HepG2 (cell line): Measurements from ENCODE around the gene GLRX5. TPM values are rescaled to one million over a fixed set of nuclear protein-coding genes. Genes with fewer than 3 reads are reported as not detected.
A peak's percentile ranks its signal among the peaks of the same experiment; 100 is the strongest.

Experiments used
- ATAC-seq: fragments of 200-7000 bp; cut with Tn5 transposase; 3 replicates; pipeline ENCODE4 v1.9.1; 2020; ENCODE audit warnings: mild to moderate bottlenecking, moderate library complexity
- Bru-seq: library from RNA; stranded (reverse); fragments of 400-500 nt; gene quantifications from one replicate; lab custom pipeline; 2021; lab: Mats Ljungman, UMichigan
- BruChase-seq, 2 experiments: library from RNA; stranded (reverse); fragments of 400-500 nt; gene quantifications; one replicate each; lab custom pipeline; 2021; lab: Mats Ljungman, UMichigan
- BruUV-seq: library from RNA; stranded (reverse); fragments of 400-500 nt; replicated peaks from 2 replicates; lab custom pipeline; 2021; lab: Mats Ljungman, UMichigan
- CTCF ChIA-PET: fragments of 300-600 bp; formaldehyde crosslinking; extraction: SDS; loops from one replicate; lab custom pipeline; 2021; ENCODE audit warnings: low total read pairs, inconsistent platforms, low intra/inter-chr PET ratio; lab: Yijun Ruan, JAX
- POLR2A ChIA-PET: fragments of 350-600 bp; sonication (Branson Sonifier 250); formaldehyde crosslinking; loops from one replicate; lab custom pipeline; 2020; ENCODE audit warnings: antibody characterized with exemption, inconsistent platforms; lab: Yijun Ruan, JAX
- DNase-seq: peaks from one replicate; pipeline ENCODE4 v3.0.0-alpha.2; 2015; ENCODE audit warnings: low spot score
- FAIRE-seq: peaks from 3 replicates; lab custom pipeline; 2011; peaks lifted over from hg19 to GRCh38; lab: Jason Lieb, UNC
- H2AFZ ChIP-seq: one replicate; pipeline ENCODE4 v1.6.1; 2011; ENCODE audit warnings: low read length, inconsistent platforms
- H3K27ac ChIP-seq: fragments of 300-600 bp; 3 replicates; pipeline ENCODE4 v1.8.0; 2011; ENCODE audit warnings: mixed run types, mild to moderate bottlenecking, mixed read lengths, low read length, inconsistent platforms; ENCODE audit not compliant: insufficient read depth; ENCODE audit errors: extremely low read length
- H3K27me3 ChIP-seq, 2 experiments: fragments of 200-600 bp in 1 of 2; 2 replicates in 1 of 2; 3 replicates in 1 of 2; pipeline versions ENCODE4 v1.6.0 to v1.8.0; 2011; ENCODE audit warnings: low read length in 2 of 2, mild to moderate bottlenecking in 2 of 2, moderate library complexity in 2 of 2, inconsistent platforms in 1 of 2; ENCODE audit not compliant: insufficient read depth in 2 of 2, control insufficient read depth in 1 of 2
- H3K36me3 ChIP-seq, 2 experiments: fragments of 200-600 bp in 1 of 2; replicated peaks in 1 of 2; 2 replicates in 1 of 2; 3 replicates in 1 of 2; pipeline versions ENCODE4 v1.5.1 to v1.8.0; 2011; ENCODE audit warnings: low read length in 2 of 2, inconsistent platforms in 1 of 2; ENCODE audit not compliant: insufficient read depth in 2 of 2, control insufficient read depth in 1 of 2
- H3K4me1 ChIP-seq: 2 replicates; pipeline ENCODE4 v1.5.1; 2012; ENCODE audit warnings: low read length, inconsistent platforms; ENCODE audit not compliant: insufficient read depth
- H3K4me2 ChIP-seq: 2 replicates; pipeline ENCODE4 v1.6.0; 2011; ENCODE audit warnings: low read depth, low read length, inconsistent platforms
- H3K4me3 ChIP-seq, 3 experiments: fragments of 200-600 bp in 1 of 3; sonication (generic), shearing (Covaris generic) in 1 of 3; replicated peaks in 1 of 3; 2 replicates each; pipeline ENCODE4 v1.5.1; 2011 to 2016; ENCODE audit warnings: low read length in 3 of 3, inconsistent platforms in 2 of 3, low read depth in 2 of 3, mild to moderate bottlenecking in 2 of 3, control low read depth in 1 of 3, mixed read lengths in 1 of 3; ENCODE audit not compliant: insufficient read depth in 1 of 3
- H3K79me2 ChIP-seq: one replicate; pipeline ENCODE4 v1.6.1; 2011; ENCODE audit warnings: low read length, inconsistent platforms; ENCODE audit not compliant: insufficient read depth
- H3K9ac ChIP-seq: 2 replicates; pipeline ENCODE4 v1.6.0; 2011; ENCODE audit warnings: mild to moderate bottlenecking, low read depth, low read length, inconsistent platforms; ENCODE audit not compliant: insufficient read depth
- H3K9me3 ChIP-seq: 2 replicates; pipeline ENCODE4 v1.5.1; 2012; ENCODE audit warnings: mild to moderate bottlenecking, low read length
- H4K20me1 ChIP-seq: 2 replicates; pipeline ENCODE4 v1.6.0; 2011; ENCODE audit warnings: inconsistent platforms, mild to moderate bottlenecking, low read length, moderate library complexity; ENCODE audit not compliant: insufficient read depth
- CREB1 ChIP-seq, 2 experiments: fragments of 450-650 bp in 1 of 2; IDR thresholded peaks; 2 replicates each; pipeline ENCODE4 v1.6.1; 2016 to 2017; ENCODE audit warnings: control low read depth in 1 of 2, mild to moderate bottlenecking in 1 of 2, missing compliant biosample characterization in 1 of 2, missing genetic modification characterization in 1 of 2
- FOXK2 ChIP-seq: fragments of 450-650 bp; IDR thresholded peaks from 2 replicates; pipeline ENCODE4 v1.6.1; 2016
- HCFC1 ChIP-seq: fragments of 150-350 bp; IDR thresholded peaks from 2 replicates; pipeline ENCODE4 v1.6.1; 2014; ENCODE audit warnings: low read depth, low read length
- MEIS2 ChIP-seq: sonication (generic); formaldehyde crosslinking; IDR thresholded peaks from 2 replicates; pipeline ENCODE4 v1.9.0; 2021; ENCODE audit warnings: mild to moderate bottlenecking, missing genetic modification reagents
- ONECUT2 ChIP-seq: sonication (generic); formaldehyde crosslinking; IDR thresholded peaks from 2 replicates; pipeline ENCODE4 v1.4.0; 2020; ENCODE audit warnings: missing genetic modification reagents
- POGK ChIP-seq: sonication (generic); formaldehyde crosslinking; conservative IDR thresholded peaks from 2 replicates; pipeline ENCODE4 v1.8.0; 2022; ENCODE audit warnings: mild to moderate bottlenecking, moderate library complexity, missing genetic modification reagents
- SUZ12 ChIP-seq: fragments of 150-350 bp; IDR thresholded peaks from 2 replicates; pipeline ENCODE4 v1.6.1; 2014; ENCODE audit warnings: low read depth, low read length
- TARDBP ChIP-seq: sonication (generic); formaldehyde crosslinking; IDR thresholded peaks from 2 replicates; pipeline ENCODE4 v1.8.0; 2022; ENCODE audit warnings: mild to moderate bottlenecking, missing genetic modification reagents
- ZNF326 ChIP-seq: sonication (generic); formaldehyde crosslinking; IDR thresholded peaks from 2 replicates; pipeline ENCODE4 v1.4.0; 2020; ENCODE audit warnings: missing genetic modification reagents, borderline replicate concordance
- ZNF788 ChIP-seq: sonication (generic); formaldehyde crosslinking; IDR thresholded peaks from 2 replicates; pipeline ENCODE4 v1.5.0; 2020; ENCODE audit warnings: mild to moderate bottlenecking, missing genetic modification reagents, borderline replicate concordance
- WGBS: methylation state at CpG from one replicate; pipeline ENCODE4 v1.1.6; 2017; ENCODE audit warnings: low lambda C conversion rate; 5-methylcytosine and 5-hydroxymethylcytosine counted together
- in situ Hi-C: cut with HindIII; loops from 2 replicates; pipeline ENCODE4 v1.10.0; 2017; ENCODE audit warnings: low pct_unique_long_range_greater_than_20kb; ENCODE audit not compliant: extremely low pct_ligation_motif_present
- intact Hi-C: fragments of 100-400 bp; cut with micrococcal nuclease; formaldehyde crosslinking; loops from one replicate; pipeline ENCODE4 v1.10.0; 2022; ENCODE audit not compliant: unreplicated experiment
- long read RNA-seq, 2 experiments: library from RNA in 1 of 2; library from polyadenylated mRNA in 1 of 2; stranded (forward) in 1 of 2; unstranded in 1 of 2; transcript quantifications; one replicate each; pipeline ENCODE4 v2.0.0, GENCODE V29; 2019 to 2022
- polyA minus RNA-seq, 3 experiments: library from RNA; depleted of rRNA, polyadenylated mRNA; stranded (reverse); fragments of >200 nt; gene quantifications; 2 replicates each; pipeline ENCODE4 v1.2.3, GENCODE V29; 2011; ENCODE audit warnings: low replicate concordance in 1 of 3
- polyA plus RNA-seq, 8 experiments: library from polyadenylated mRNA; depleted of rRNA in 3 of 8; stranded (reverse) in 7 of 8; unstranded in 1 of 8; fragments of >200 nt; fragmentation: Illumina TruSeq in 4 of 8; extraction: Trizol in 4 of 8; gene quantifications; 2 replicates each; pipeline versions ENCODE4 v1.2.1 to v1.2.3, GENCODE V29; 2011 to 2016; ENCODE audit warnings: low read depth in 4 of 8, missing spikeins in 1 of 8, mixed read lengths in 1 of 8; ENCODE audit not compliant: insufficient read depth in 1 of 8
- total RNA-seq, 5 experiments: library from RNA; depleted of rRNA; stranded (reverse); fragments of >200 nt; fragmentation: Illumina TruSeq; extraction: Trizol; gene quantifications; 2 replicates each; pipeline ENCODE4 v1.2.3, GENCODE V29; 2016; ENCODE audit warnings: low read depth in 1 of 5
- TF ChIP-seq, protein P1 (sequence below): sonication (generic); IDR thresholded peaks from 2 replicates; pipeline ENCODE4 v1.6.1; 2016; ENCODE audit warnings: low read depth, borderline replicate concordance
- TF ChIP-seq, protein P2 (sequence below): sonication (generic); formaldehyde crosslinking; IDR thresholded peaks from 2 replicates; pipeline ENCODE4 v1.8.0; 2022; ENCODE audit warnings: low read depth, missing genetic modification reagents

The GLRX5 gene
- total RNA-seq (2016; rRNA removed; fragmentation: Illumina TruSeq; extraction: Trizol) (115 and 122 TPM in 2 replicates), polyA plus RNA-seq (2011; rRNA removed) (115 and 146 TPM in 2 replicates), polyA minus RNA-seq (2011; rRNA and poly(A)+ RNA removed; ENCODE audit: low replicate concordance) (17.9 and 35.5 TPM in 2 replicates), Bru-seq, nascent RNA (percentile 93 among the genes with signal in this experiment), BruChase-seq, experiment 1, labeled RNA remaining after a 6-hour chase (percentile 93 among the genes with signal in this experiment), BruChase-seq, experiment 2, labeled RNA remaining after a 2-hour chase (percentile 87 among the genes with signal in this experiment)
- 141 and 162 TPM in 2 replicates for total RNA-seq (2016; cell fraction: cytosol; rRNA removed; fragmentation: Illumina TruSeq; extraction: Trizol; ENCODE audit: low read depth)
- 99.8 and 128 TPM in 2 replicates for total RNA-seq (2016; cell fraction: insoluble cytoplasmic fraction; rRNA removed; fragmentation: Illumina TruSeq; extraction: Trizol)
- 204 and 226 TPM in 2 replicates for total RNA-seq (2016; cell fraction: membrane; rRNA removed; fragmentation: Illumina TruSeq; extraction: Trizol)
- 42.6 and 50.7 TPM in 2 replicates for total RNA-seq (2016; cell fraction: nucleus; rRNA removed; fragmentation: Illumina TruSeq; extraction: Trizol)
- polyA plus RNA-seq (2011; cell fraction: cytosol; rRNA removed): 68.6 and 128 TPM in 2 replicates
- 20.1 and 32.1 TPM in 2 replicates for polyA plus RNA-seq (2011; cell fraction: nucleus; rRNA removed)
- polyA plus RNA-seq (2012): 136 and 145 TPM in 2 replicates
- 197 and 237 TPM in 2 replicates for polyA plus RNA-seq (2016; cell fraction: cytosol; fragmentation: Illumina TruSeq; extraction: Trizol; ENCODE audit: low read depth)
- 161 and 168 TPM in 2 replicates for polyA plus RNA-seq (2016; cell fraction: insoluble cytoplasmic fraction; fragmentation: Illumina TruSeq; extraction: Trizol; ENCODE audit: low read depth)
- 243 and 290 TPM in 2 replicates for polyA plus RNA-seq (2016; cell fraction: membrane; fragmentation: Illumina TruSeq; extraction: Trizol; ENCODE audit: low read depth)
- 104 and 106 TPM in 2 replicates for polyA plus RNA-seq (2016; cell fraction: nucleus; fragmentation: Illumina TruSeq; extraction: Trizol; ENCODE audit: insufficient read depth, low read depth)
- 42.3 and 45.6 TPM in 2 replicates for polyA minus RNA-seq (2011; cell fraction: cytosol; rRNA and poly(A)+ RNA removed)
- 15.8 and 23.1 TPM in 2 replicates for polyA minus RNA-seq (2011; cell fraction: nucleus; rRNA and poly(A)+ RNA removed)
- long read RNA-seq, experiment 1, transcript GLRX5-201 (2 exons, 1,564 nt): major isoform, 43 of 50 reads
- long read RNA-seq, experiment 1, partial matches to known transcripts: 0 of 50 reads
- long read RNA-seq, experiment 1, other reads (novel, unspliced or antisense): 7 of 50 reads
- long read RNA-seq, experiment 2, transcript GLRX5-201 (2 exons, 1,564 nt): major isoform, 282 of 360 reads
- long read RNA-seq, experiment 2, partial matches to known transcripts: 0 of 360 reads
- long read RNA-seq, experiment 2, other reads (novel, unspliced or antisense): 78 of 360 reads

DNA sequence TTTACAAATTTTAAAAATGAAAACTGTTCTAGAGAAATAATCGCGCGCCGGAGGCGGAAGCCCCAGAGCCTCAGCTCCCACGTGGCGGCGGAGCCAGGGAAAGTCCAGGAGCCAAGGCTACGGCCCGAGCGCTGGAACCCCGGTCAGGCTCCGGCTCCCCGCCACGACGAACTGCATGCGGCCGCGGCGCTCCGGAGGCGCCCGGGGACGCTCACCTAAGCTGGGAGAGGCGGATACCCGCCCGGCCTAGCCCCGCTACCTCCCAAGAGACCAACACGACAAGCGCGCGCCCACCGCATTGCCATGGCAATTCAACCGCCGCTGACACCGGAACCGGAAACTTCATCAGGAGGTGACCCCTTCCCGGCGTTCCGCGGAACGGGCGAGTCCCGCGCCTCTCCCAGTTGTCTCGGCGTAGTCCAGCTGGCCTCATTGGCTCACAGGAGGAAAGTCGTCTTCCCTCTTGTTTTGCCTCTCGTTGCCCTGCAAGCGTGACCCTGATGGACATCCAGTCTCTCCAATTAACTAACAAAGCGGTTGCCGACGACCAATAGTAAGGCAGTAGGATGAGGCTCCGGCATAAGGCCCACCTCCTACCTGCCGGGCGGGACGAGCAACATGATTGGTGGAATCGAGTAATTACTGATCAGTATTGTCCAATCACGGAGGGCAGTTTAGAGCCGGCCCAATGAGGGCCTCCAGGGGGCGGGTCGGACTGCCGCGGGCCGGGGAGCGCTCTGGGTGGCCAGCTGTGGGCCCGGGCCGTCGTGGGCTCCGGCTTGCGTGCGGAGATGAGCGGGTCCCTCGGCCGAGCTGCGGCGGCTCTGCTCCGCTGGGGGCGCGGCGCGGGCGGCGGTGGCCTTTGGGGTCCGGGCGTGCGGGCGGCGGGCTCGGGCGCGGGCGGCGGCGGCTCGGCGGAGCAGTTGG lies at the start of gene GLRX5:
GLRX5 (plus strand) TSS at position 752 of the 927 bp plus-strand sequence; CDS start at position 792, 40 bp downstream.
- Histone ChIP-seq H3K9ac (peak within 1 kb of the TSS; percentile 89), H4K20me1 (peaks cover 16% of the 10 kb centered on the region), H3K79me2 (peaks cover 90% of the 10 kb centered on the region), H3K4me1 (peaks cover 49% of the 10 kb centered on the region), H3K27ac (peak within 1 kb of the TSS; percentile 87), H3K4me2 (peak within 1 kb of the TSS; percentile 97), H3K4me3 (peak within 1 kb of the TSS; percentile 84 to 96 (median 88)), H3K27me3 (peaks cover 0 to 2% of the 10 kb centered on the region in 2 experiments; a peak in 1 of 5 replicates), H2AFZ (no peak within 1 kb of the TSS), H3K9me3 (no peaks in the 10 kb centered on the region), H3K36me3 (peaks cover 0 to 5% of the 10 kb centered on the region in 2 experiments; a peak in 2 of 5 replicates)
- DNase-seq (peak; percentile 100), FAIRE-seq (peak; percentile 99), ATAC-seq (peak; percentile 93)
- ChIA-PET POLR2A (interaction anchor here (1.0 to 7.5 kb wide), 11 partner anchors 10 to 92 kb away, joined by 3 to 183 read pairs (median 6); partner anchors contain the start of gene SYNE3), CTCF (no interaction called here)
- 2% methylated on average over 38 of the region's 97 CpGs for WGBS
- in situ Hi-C loops (loop anchor here (5.0 kb wide), 1 partner anchor 92 kb away; no protein-coding TSS in a partner anchor), intact Hi-C loops (loop anchor here (1.0 kb wide), 1 partner anchor 10 kb away; no protein-coding TSS in a partner anchor)
- BruUV-seq: no TSS peak
- 0 out of 2 replicates have a peak, but pooled peaks have one; percentile 19 for TF ChIP-seq SUZ12
- TF ChIP-seq ZNF326 (CRISPR knock-in tag): no peak
- TF ChIP-seq CREB1 (IDR thresholded peaks at IDR 0.05): peak; percentile 88
- TF ChIP-seq CREB1 (CRISPR knock-in tag; IDR thresholded peaks at IDR 0.05): peak; percentile 93
- TF ChIP-seq, protein P1, sequence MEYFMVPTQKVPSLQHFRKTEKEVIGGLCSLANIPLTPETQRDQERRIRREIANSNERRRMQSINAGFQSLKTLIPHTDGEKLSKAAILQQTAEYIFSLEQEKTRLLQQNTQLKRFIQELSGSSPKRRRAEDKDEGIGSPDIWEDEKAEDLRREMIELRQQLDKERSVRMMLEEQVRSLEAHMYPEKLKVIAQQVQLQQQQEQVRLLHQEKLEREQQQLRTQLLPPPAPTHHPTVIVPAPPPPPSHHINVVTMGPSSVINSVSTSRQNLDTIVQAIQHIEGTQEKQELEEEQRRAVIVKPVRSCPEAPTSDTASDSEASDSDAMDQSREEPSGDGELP: peak; percentile 77
- peak; percentile 51 for TF ChIP-seq TARDBP (CRISPR knock-in tag)
- TF ChIP-seq ZNF788 (CRISPR knock-in tag): peak; percentile 71; the same call in 1 of the 2 replicates
- no peak for TF ChIP-seq ONECUT2 (CRISPR knock-in tag)
- TF ChIP-seq POGK: peak; percentile 73
- peak; percentile 92 for TF ChIP-seq FOXK2
- 0 out of 2 replicates have a peak, but pooled peaks have one; percentile 23 for TF ChIP-seq MEIS2 (CRISPR knock-in tag)
- TF ChIP-seq, protein P2, sequence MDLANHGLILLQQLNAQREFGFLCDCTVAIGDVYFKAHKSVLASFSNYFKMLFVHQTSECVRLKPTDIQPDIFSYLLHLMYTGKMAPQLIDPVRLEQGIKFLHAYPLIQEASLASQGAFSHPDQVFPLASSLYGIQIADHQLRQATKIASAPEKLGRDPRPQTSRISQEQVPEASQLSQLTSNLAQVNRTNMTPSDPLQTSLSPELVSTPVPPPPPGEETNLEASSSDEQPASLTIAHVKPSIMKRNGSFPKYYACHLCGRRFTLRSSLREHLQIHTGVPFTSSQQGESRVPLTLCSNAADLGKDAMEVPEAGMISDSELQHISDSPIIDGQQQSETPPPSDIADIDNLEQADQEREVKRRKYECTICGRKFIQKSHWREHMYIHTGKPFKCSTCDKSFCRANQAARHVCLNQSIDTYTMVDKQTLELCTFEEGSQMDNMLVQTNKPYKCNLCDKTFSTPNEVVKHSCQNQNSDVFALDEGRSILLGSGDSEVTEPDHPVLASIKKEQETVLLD (CRISPR knock-in tag): peak; percentile 44; the same call in 1 of the 2 replicates
- peak; percentile 65 for TF ChIP-seq HCFC1
